ENCODE measurements around the gene PTGR1. TPM values are rescaled to one million over a fixed set of nuclear protein-coding genes. Genes with fewer than 3 reads are reported as not detected.
"Not testable (repeated sequence)": the region's sequence is repeated elsewhere in the genome, so short reads cannot be mapped to it uniquely, and the experiment has no call there.

PTGR1 gene
- polyA plus RNA-seq, 1 donor = 88.5 TPM

DNA sequence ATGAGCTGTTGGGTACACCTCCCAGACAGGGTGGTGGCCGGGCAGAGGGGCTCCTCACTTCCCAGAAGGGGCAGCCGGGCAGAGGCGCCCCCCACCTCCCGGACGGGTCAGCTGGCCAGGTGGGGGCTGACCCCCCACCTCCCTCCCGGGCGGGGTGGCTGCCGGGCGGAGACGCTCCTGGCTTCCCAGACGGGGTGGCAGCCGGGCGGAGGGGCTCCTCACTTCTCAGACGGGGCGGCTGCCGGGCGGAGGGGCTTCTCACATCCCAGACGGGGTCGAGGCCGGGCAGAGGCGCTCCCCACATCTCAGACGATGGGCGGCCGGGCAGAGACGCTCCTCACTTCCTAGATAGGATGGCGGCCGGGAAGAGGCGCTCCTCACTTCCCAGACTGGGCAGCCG lies 17.9 kb upstream of the PTGR1 start:
- H3K27me3 ChIP-seq (ENCODE audit: control insufficient read depth, insufficient read depth, low read length); H3K36me3 ChIP-seq (ENCODE audit: control insufficient read depth, insufficient read depth, low read length); H3K9me3 ChIP-seq (ENCODE audit: control insufficient read depth, low read depth, low read length); H3K4me1 ChIP-seq (ENCODE audit: control insufficient read depth, insufficient read depth, low read length); H3K4me3 ChIP-seq (ENCODE audit: low read length); DNase-seq; H3K27ac ChIP-seq (ENCODE audit: low read length): not testable (repeated sequence)
- WGBS (ENCODE audit: insufficient coverage, low lambda C conversion rate) = no CpG with 5 or more reads among the region's 29 CpGs

DNA sequence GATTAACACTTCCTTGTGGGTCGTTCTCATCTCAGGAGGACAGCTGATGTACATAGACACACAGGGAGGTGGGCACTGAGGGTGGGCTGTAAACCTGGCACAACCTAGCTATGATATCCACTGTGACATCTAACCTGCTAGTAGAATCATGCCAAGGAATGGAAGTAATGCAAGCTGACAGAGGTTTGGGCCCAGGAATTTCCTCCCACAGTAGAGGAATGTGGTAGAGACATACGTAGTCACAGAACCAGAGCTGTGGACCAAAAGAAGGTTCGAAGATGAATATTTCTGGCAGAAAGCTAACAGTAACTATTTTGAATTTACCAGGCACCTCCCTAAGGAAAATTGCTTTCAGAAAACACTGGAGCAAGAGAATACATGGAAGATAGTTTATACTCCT lies 16.5 kb upstream of the PTGR1 start:
- H3K27me3 ChIP-seq (ENCODE audit: control insufficient read depth, insufficient read depth, low read length) = no peaks in the 10 kb centered on the region
- no peak overlapping the region for H3K4me3 ChIP-seq (ENCODE audit: low read length)
- peaks cover 4% of the 10 kb centered on the region for H3K4me1 ChIP-seq (ENCODE audit: control insufficient read depth, insufficient read depth, low read length)
- H3K27ac ChIP-seq (ENCODE audit: low read length) = no peak overlapping the region
- no peaks in the 10 kb centered on the region for H3K36me3 ChIP-seq (ENCODE audit: control insufficient read depth, insufficient read depth, low read length)
- peaks cover 4% of the 10 kb centered on the region for H3K9me3 ChIP-seq (ENCODE audit: control insufficient read depth, low read depth, low read length)
- 92% methylated on average over 2 of the region's 3 CpGs for WGBS (ENCODE audit: insufficient coverage, low lambda C conversion rate)
- no peak for DNase-seq

DNA sequence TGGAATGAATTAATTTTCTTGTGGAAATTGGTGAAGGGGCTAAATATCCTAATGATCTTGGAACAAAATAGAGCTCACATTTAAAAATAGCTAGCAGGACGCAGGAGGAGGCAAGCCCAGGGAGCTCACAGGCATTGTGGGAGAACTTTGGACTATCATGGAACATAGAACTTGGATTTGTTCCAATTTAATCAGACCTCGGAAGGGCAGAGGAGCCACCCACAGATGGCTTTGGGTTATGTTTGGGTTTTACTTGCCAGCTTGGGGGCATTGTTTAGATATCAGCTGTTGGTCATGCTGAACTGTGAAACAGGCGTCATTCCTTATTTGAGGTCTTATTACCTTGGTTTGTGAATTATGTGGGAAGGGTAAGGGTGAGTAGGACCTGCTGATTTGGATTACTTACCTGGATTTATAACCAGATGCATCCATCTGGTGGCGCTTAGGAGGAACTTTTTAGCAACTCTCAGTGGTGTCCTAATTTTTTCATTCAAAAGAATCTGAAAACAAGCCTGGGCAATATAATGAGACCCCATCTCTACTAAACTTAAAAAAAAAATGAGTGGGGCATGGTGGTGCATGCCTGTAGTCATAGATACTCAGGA lies 14.1 kb upstream of the PTGR1 start:
- H3K4me1 ChIP-seq (ENCODE audit: control insufficient read depth, insufficient read depth, low read length) = peaks cover 4% of the 10 kb centered on the region
- no CpG with 5 or more reads among the region's 4 CpGs for WGBS (ENCODE audit: insufficient coverage, low lambda C conversion rate)
- peak in 1 of 2 donors; percentile 71 for DNase-seq
- H3K9me3 ChIP-seq (ENCODE audit: control insufficient read depth, low read depth, low read length) = peaks cover 4% of the 10 kb centered on the region
- H3K27me3 ChIP-seq (ENCODE audit: control insufficient read depth, insufficient read depth, low read length) = no peaks in the 10 kb centered on the region
- no peak overlapping the region for H3K27ac ChIP-seq (ENCODE audit: low read length)
- H3K36me3 ChIP-seq (ENCODE audit: control insufficient read depth, insufficient read depth, low read length) = no peaks in the 10 kb centered on the region
- no peak overlapping the region for H3K4me3 ChIP-seq (ENCODE audit: low read length)

DNA sequence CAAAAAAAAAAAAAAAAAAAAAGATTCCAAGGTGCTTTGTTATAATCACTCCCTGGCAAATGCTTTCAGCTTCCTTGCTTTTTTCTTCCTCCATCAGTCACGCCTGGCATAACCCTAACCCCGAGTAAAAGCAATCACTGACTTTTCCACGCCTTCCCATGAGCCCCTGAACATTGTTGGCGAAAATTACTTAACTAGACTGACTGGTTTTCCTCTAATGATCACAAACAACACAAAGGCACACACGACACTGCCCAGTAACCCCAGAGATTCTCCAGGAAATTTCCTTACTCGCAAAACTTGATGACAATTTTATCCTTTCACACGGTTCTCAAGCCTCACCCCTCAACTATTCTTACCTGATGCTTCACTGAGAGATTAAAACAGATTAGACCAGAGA lies 11.4 kb upstream of the PTGR1 start:
- H3K4me1 ChIP-seq (ENCODE audit: control insufficient read depth, insufficient read depth, low read length) = peaks cover 10% of the 10 kb centered on the region
- H3K27ac ChIP-seq (ENCODE audit: low read length) = no peak overlapping the region
- no peak overlapping the region for H3K4me3 ChIP-seq (ENCODE audit: low read length)
- DNase-seq = no peak
- H3K27me3 ChIP-seq (ENCODE audit: control insufficient read depth, insufficient read depth, low read length) = no peaks in the 10 kb centered on the region
- H3K9me3 ChIP-seq (ENCODE audit: control insufficient read depth, low read depth, low read length) = no peaks in the 10 kb centered on the region
- no peaks in the 10 kb centered on the region for H3K36me3 ChIP-seq (ENCODE audit: control insufficient read depth, insufficient read depth, low read length)
- WGBS (ENCODE audit: insufficient coverage, low lambda C conversion rate) = 42% methylated on average over 3 of the region's 7 CpGs

DNA sequence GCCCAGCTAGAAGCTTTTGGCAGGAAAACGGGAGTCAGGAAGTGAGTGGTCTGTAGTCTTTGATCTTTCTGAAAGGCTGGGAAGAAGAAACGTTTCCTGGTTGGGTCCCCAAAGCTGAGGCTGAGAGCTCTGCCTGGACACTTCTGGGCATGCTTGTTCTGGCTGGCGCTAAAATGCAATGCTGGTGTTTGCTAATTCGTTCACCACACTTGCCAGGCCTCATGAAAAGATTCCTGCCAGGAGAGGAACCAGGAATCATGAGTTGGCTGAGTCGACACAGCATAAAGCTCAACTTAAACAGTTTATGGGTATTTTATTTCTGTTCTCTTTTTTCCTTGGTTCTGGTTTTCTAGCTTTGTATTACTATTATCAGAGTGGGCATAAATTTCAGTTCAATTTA lies 10.7 kb upstream of the PTGR1 start:
- Histone ChIP-seq H3K27ac (ENCODE audit: low read length) (no peak overlapping the region), H3K4me3 (ENCODE audit: low read length) (no peak overlapping the region), H3K27me3 (ENCODE audit: control insufficient read depth, insufficient read depth, low read length) (no peaks in the 10 kb centered on the region), H3K36me3 (ENCODE audit: control insufficient read depth, insufficient read depth, low read length) (no peaks in the 10 kb centered on the region), H3K4me1 (ENCODE audit: control insufficient read depth, insufficient read depth, low read length) (peaks cover 13% of the 10 kb centered on the region), H3K9me3 (ENCODE audit: control insufficient read depth, low read depth, low read length) (no peaks in the 10 kb centered on the region)
- WGBS (ENCODE audit: insufficient coverage, low lambda C conversion rate) = 40% methylated on average over 1 of the region's 5 CpGs
- DNase-seq = no peak

DNA sequence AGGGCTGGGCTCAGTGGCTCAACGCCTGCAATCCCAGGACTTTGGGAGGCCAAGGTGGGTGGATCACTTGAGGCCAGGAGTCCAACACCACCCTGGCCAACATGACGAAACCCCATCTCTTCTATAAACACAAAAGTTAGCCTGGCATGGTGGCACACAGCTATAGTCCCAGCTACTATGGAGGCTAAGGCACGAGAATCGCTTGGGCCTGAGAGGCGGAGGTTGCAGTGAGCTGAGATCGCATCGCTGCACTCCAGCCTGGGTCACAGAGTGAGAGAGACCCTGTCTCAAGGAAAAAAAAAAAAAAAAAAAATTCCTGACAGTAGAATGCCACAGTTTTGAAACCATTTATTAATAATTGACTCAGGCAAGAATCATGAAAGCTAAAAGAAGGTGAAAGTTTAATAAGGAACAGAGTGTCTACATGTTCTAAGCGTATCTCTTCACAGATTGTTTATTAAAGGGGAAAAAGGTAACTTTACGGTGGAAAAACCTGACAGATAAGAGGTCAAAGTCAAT lies 5.7 kb upstream of the PTGR1 start:
- peak; percentile 79 to 85 for DNase-seq
- H3K27me3 ChIP-seq (ENCODE audit: control insufficient read depth, insufficient read depth, low read length) = no peaks in the 10 kb centered on the region
- H3K36me3 ChIP-seq (ENCODE audit: control insufficient read depth, insufficient read depth, low read length) = no peaks in the 10 kb centered on the region
- no peak overlapping the region for H3K4me3 ChIP-seq (ENCODE audit: low read length)
- no CpG with 5 or more reads among the region's 9 CpGs for WGBS (ENCODE audit: insufficient coverage, low lambda C conversion rate)
- peaks cover 23% of the 10 kb centered on the region for H3K4me1 ChIP-seq (ENCODE audit: control insufficient read depth, insufficient read depth, low read length)
- H3K9me3 ChIP-seq (ENCODE audit: control insufficient read depth, low read depth, low read length) = no peaks in the 10 kb centered on the region
- peak overlapping the region; percentile 79 for H3K27ac ChIP-seq (ENCODE audit: low read length)

DNA sequence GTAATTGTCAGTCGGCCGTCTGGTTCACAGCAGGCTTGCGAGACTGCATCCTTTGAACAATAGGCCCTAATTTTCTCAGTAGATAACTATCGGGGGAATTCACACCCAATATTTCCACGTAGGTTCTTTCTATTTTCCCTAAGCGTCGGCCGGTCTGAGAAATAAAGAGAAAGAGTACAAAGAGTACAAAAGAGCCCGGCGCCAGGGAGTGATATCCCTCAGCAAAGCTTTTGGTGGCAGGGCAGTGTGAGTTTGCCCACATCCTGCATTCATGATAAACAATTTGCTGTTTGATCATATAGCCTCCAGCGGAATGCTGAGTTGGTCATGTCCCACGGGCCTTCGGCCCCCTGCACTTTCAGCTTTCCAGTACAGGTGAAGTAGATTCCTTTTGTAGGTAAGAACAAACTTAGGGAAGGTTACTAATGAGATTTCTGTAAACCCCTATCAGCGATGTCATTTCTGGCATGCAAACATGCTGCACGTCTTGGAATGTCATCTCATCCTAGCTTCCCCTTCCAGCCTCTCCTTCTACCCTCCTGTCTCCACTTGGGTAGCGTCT lies 4.7 kb upstream of the PTGR1 start:
- H3K36me3 ChIP-seq (ENCODE audit: control insufficient read depth, insufficient read depth, low read length) = no peaks in the 10 kb centered on the region
- no peak overlapping the region for H3K4me3 ChIP-seq (ENCODE audit: low read length)
- no CpG with 5 or more reads among the region's 16 CpGs for WGBS (ENCODE audit: insufficient coverage, low lambda C conversion rate)
- peaks cover 26% of the 10 kb centered on the region for H3K4me1 ChIP-seq (ENCODE audit: control insufficient read depth, insufficient read depth, low read length)
- DNase-seq = no peak
- peak overlapping the region; percentile 79 for H3K27ac ChIP-seq (ENCODE audit: low read length)
- H3K27me3 ChIP-seq (ENCODE audit: control insufficient read depth, insufficient read depth, low read length) = no peaks in the 10 kb centered on the region
- H3K9me3 ChIP-seq (ENCODE audit: control insufficient read depth, low read depth, low read length) = no peaks in the 10 kb centered on the region

DNA sequence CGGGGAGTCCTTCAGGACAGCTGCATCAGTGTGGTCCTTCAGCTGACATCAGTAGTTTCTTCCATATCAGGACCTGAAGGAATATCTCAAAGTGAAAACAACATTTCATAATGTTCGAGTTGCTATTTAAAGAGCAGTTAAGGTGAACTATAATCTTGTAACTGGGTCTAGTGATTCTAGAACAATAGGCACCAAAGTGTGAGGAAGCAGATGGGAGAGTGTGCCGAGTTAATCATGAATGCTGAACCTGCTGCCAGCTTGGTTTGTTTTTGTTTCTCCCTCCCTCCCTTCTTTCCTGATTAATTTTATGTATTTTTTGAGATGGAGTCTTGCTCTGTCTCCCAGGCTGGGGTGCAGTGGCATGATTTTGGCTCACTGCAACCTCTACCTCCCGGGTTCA lies 3.6 kb upstream of the PTGR1 start:
- H3K4me3 ChIP-seq (ENCODE audit: low read length) = no peak overlapping the region
- H3K9me3 ChIP-seq (ENCODE audit: control insufficient read depth, low read depth, low read length) = no peaks in the 10 kb centered on the region
- no peaks in the 10 kb centered on the region for H3K36me3 ChIP-seq (ENCODE audit: control insufficient read depth, insufficient read depth, low read length)
- DNase-seq = peak in 1 of 2 donors; percentile 36
- no CpG with 5 or more reads among the region's 4 CpGs for WGBS (ENCODE audit: insufficient coverage, low lambda C conversion rate)
- H3K4me1 ChIP-seq (ENCODE audit: control insufficient read depth, insufficient read depth, low read length) = peaks cover 26% of the 10 kb centered on the region
- no peaks in the 10 kb centered on the region for H3K27me3 ChIP-seq (ENCODE audit: control insufficient read depth, insufficient read depth, low read length)
- peak overlapping the region; percentile 6 for H3K27ac ChIP-seq (ENCODE audit: low read length)

DNA sequence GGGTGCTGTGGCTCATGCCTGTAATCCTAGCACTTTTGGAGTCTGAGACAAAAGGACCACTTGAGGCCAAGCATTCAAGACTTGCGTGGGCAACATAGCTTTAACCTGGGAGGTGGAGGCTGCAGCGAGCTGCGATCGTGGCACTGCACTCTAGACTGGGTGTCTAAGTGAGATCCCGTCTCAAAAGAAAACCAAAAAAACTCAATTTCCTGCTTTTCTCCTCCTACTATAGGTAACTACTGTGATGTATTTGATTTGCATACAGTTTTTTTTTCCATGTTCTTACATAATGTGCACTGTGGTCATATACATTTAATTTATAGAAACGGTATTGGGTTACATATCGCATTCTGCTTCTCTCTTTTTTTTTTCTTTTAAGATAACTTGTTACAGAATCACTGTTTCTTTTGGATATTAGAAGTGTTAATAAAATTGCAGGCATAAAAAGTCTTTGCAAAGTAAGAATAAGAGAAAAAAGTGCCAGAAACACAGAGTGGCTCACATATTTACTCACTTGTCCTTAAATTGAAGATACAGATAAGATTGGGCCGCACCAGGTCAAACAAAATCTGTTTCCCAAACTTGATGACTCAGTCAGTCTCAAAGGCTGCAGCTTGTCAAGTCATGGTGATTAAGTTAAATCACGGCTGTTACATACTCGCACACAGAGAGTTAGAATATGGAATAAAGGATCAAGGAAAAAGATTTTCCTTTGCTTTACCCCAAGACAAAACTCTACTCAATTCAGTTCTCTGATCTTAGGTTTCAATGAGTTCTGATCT lies 2.0 kb upstream of the PTGR1 start:
- no peak for DNase-seq
- Histone ChIP-seq H3K27ac (ENCODE audit: low read length) (no peak overlapping the region), H3K4me1 (ENCODE audit: control insufficient read depth, insufficient read depth, low read length) (peaks cover 24% of the 10 kb centered on the region), H3K27me3 (ENCODE audit: control insufficient read depth, insufficient read depth, low read length) (no peaks in the 10 kb centered on the region), H3K36me3 (ENCODE audit: control insufficient read depth, insufficient read depth, low read length) (peaks cover 7% of the 10 kb centered on the region), H3K4me3 (ENCODE audit: low read length) (no peak overlapping the region), H3K9me3 (ENCODE audit: control insufficient read depth, low read depth, low read length) (no peaks in the 10 kb centered on the region)
- 0% methylated on average over 1 of the region's 10 CpGs for WGBS (ENCODE audit: insufficient coverage, low lambda C conversion rate)

DNA sequence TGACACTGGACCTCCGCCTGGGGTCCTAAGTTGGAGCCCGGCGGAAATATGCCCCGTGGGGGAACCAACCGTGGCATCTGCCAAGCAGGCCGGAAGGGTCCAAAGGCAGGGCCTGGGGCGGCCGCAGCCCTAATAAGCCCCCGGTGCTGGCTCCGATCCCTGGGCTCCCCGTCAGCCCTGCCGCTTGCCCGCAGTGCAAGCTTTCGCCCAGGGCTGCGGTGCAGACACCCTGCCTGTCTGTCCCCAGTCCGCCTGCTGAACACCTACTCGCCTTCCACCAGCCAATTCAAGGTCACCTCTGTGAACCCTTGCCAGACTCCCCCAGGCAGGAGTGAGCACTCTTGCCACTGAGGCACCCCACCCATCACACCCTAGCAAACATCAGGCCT lies 502 bp upstream of the PTGR1 start:
- H3K27me3 ChIP-seq (ENCODE audit: control insufficient read depth, insufficient read depth, low read length) = no peaks in the 10 kb centered on the region
- H3K9me3 ChIP-seq (ENCODE audit: control insufficient read depth, low read depth, low read length) = no peaks in the 10 kb centered on the region
- DNase-seq = no peak
- peaks cover 20% of the 10 kb centered on the region for H3K36me3 ChIP-seq (ENCODE audit: control insufficient read depth, insufficient read depth, low read length)
- H3K4me3 ChIP-seq (ENCODE audit: low read length) = peak overlapping the region; percentile 67
- peak overlapping the region; percentile 96 for H3K27ac ChIP-seq (ENCODE audit: low read length)
- H3K4me1 ChIP-seq (ENCODE audit: control insufficient read depth, insufficient read depth, low read length) = peaks cover 17% of the 10 kb centered on the region
- WGBS (ENCODE audit: insufficient coverage, low lambda C conversion rate) = no CpG with 5 or more reads among the region's 17 CpGs
